ENCODE measurements around the gene LIG3.

DNA sequence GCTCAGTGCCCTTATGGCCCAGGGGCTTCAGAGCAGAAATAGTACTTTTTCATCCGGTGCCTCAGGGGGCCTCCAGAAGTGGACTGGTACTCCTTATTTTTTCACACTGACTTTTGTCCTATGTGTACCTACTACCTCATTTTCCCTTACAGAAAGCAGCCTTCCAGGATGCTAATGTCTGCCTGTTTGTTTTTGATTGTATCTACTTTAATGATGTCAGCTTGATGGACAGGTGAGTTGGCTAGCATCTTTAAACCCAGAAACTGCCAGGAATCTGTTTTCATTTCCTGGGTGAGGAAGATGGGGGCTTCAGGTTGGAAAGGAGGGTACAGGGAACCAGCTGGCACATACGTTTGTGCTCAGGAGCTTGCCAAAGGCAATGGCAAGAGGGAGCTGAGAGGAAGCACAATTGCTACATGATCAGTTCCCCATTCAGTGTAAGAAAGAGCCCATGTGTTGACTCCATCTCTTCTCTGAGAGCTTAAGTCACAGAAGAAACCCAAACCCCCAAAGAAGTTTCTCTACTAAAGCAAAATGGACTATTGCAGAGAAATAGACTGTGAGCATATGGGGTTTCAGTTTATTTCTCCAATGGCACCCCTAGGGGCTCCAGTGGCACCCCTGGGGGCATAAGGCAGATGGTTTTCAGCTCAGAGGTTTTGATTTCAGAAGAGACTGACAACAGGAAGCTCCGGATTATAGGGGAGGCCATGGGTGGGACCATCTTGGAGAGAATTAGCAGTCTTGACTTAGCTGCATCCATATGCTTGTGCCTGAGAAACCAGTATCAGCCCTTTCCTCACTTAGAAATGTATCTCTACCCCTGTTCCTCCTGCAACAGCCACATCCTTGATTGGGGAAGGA, 16.3 kb downstream of the LIG3 start:
- TF ChIP-seq CTCF (IDR thresholded peaks at IDR 0.05) (no peak), POLR2AphosphoS5 (IDR thresholded peaks at IDR 0.05) (no peak)

Measured in gastroesophageal sphincter (tissue), 3 donors.